Stimulated activated CD8-positive, alpha-beta memory T cell treated with anti-CD3 and anti-CD28 coated beads, Interleukin-2, amount 100 ng/mL, for 1 hour (primary cell): ENCODE measurements around the gene PDE9A.

Experiments
- DNase-seq, 2 donors: peaks; one replicate each; pipeline ENCODE4 v3.0.0-alpha.2; 2020; ENCODE audit warnings: low read depth in 2 of 2

PDE9A gene

DNA sequence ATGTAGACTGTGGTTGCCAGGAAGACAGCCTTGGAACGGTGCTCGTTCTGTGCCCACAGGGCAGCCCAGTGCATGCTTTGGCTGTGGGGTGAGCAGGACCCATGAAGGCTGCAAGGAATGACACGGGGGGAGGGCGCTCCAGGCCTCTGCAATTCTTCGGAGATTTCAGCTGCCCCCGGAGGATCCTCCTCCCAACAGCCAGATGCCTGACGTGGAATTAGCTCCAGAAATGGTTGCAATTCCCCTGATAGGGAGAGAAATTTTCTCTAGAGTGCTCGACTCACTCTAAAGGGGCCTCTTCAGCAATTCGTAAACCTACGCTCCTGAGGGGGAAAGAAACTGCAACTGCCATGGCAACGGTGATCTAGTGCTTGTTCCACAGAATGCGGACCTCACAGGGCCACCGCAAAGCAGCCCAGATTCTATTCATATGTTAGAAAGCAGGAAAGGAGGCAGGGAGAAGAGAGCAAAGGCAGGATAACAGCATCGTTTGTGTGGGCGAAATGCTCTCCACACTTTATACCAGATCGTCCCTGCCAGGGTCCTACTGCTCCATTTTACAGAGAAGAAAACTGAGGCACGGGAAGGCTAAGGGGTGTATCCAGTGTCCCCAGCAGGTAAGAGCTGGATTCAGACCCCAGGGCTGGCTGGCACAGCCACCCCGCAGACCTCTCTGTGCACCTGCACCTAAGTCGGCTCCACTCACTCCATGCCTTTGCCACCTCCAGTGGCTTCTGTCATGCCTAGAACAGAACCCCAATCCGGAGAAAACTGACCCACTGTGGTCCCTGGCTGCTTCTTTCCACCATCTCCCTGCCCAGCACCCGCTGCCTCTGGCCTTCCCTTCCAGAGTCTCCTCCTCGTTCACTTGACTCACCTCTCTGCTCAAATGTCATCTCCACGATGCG, 11.9 kb upstream of the PDE9A start:
- DNase-seq = no peak

DNA sequence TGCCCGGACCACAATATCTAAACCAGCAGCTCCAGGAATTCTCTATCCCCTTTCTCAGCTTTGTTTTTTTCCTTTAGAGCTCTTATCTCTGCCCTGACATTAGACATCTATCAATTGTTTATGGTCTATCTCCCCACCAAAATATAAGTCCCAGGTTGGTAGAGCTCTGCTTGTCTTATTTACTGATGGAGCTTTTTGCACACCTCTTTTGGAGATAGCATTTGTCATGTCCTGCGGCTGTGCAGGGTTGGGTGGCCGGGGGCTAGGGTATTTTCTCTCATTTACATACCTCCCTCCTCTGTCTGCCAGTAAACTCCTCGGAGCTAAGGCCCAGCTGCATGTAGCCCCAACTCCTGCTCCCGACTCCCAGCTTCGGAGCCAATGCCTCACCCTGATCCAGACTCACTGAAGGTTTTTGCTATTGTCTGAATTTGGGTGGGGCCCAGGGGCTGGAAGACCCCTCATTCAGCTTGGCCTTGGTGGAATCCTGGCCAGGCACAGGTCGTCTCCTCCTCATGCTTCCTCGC, 11.1 kb upstream of the PDE9A start:
- DNase-seq = no peak

DNA sequence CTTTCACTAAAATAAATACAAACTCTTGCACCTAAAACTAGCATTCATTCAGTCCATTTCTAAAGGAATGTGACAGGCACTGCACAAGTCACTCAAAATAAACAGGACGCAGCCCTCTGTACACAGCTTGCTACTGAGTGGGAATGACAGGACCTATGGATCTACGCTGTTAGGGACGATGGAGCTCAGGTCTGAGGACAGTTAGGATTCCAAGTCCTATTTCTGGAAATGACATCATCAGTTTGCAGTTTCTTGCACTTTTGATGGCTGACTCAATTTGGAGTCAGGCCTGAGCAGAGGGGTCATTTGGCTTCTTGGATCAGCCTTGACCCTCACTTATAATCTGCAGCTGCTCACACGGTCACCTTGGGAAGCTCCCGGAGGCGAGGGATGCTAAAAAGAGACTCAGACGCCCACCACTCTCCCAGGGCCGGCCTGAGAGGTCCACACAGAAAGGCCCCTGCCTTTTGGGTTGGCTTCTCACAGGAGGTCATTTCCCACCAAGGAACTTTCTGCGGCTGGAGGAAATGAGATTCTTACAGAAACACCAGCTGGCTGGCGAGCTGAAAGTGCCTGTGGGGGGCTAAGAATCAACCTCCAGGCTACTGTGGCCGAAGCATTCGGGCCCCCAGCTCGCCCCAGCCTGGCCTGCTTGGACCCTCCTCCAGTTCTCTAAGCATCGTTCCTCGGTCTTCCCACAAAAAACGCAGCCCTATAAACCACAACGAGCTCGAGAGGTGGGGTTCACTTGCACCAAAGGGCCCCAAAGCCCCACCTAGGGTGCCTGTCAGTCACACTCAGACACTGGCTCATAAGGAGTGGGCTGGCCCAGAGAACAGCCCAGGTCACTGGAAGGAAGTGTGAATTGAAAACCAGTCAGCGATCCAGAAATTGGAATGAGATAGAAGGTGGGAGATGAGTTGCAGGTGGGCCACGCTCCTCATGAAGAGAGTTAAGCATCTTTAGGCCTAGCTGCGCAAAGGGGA, 8.9 kb upstream of the PDE9A start:
- no peak for DNase-seq

DNA sequence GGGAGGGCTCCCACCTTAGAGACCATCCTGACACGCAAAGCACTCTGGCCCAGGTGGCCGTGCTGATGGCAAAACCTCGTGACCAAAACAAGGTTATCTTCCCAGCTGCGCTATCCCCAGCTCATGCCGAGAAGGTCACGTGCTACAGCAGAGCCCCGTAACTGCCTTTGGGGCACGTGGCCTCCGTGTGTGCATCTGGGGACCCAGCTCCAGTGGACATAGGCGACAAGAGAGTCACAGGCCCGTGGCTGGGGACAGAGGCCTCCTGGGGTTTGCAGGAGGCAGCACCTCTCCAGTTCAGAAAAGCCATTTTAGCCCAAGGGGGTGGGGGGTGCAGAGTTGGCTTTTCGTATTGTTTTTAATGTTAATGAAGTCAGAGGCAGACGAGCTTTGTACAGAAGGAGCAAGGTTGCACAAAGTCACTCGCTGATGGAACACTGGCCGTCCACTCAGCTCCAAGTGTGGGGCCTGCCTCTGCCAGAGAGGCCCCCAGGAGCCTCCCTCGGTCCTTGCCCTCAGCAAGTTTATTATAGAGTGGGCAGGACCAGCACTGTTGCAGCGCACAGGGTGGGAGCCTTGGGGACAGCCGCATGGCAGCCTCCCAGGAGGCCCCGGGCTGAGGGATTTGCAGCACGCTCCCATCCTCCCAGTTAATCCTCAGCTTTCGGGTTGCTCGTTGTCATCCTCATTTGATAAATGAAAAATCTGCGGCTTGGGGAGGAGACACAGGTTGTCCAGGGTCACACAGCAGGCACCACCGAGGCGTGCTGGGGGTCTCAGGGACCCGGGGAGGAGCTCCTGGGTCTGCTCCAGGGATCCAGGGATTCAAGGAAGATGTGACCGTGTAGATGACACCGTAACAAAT, 8.0 kb upstream of the PDE9A start:
- DNase-seq = no peak

DNA sequence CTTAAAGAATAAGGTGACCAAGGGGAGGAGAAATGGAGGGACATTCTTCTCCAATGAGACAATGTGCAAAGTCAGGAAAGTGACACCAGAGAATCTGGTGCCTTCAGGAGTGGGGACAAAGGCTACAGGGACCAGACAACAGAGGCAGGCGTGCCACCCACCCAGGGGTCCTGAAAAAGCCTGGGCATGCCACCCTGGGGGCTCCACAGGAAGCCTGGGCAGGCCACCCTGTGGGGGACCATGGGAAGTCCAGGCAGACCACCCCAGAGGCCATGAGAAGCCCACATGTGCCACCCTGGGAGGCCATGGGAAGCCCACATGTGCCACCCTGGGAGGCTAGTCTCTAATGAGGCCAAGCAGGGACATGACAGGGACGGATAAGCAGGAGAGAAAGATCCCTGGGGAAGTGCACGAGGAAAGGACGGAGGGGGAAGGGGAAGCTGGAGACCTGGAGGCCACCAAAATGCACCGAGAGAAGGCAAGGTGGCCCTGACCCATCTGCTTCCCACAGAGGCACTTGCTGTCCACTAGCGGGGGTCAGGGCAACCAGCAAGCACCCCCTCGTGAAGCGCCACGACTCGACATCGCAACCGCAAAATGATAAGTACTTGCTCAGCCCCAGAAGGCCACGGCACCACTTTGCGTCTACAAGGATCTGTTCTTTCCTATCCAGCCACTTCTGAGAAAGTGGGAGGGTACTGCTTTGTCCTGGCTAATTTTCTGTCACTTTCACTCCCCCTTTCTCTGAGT, 7.2 kb upstream of the PDE9A start:
- DNase-seq = no peak

DNA sequence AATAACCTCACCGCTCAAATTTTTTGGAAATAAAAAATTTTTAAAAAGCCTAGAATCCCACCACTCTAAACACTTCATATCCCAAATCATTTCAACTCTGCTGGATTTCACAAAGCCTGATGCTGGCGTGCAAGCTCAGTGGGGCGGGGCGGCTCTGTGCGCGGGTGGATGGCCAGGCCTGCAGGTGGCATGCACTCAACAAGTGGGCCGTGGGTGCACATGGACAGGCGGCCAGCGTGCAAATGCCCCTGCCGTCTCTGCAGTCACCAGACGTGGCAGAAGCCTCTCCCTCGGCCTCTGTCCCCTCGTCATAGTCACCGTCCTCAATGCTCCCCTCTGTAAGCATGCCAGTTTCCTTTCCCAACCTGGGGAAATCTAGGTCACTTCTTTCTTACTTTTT, 6.6 kb upstream of the PDE9A start:
- DNase-seq = no peak

DNA sequence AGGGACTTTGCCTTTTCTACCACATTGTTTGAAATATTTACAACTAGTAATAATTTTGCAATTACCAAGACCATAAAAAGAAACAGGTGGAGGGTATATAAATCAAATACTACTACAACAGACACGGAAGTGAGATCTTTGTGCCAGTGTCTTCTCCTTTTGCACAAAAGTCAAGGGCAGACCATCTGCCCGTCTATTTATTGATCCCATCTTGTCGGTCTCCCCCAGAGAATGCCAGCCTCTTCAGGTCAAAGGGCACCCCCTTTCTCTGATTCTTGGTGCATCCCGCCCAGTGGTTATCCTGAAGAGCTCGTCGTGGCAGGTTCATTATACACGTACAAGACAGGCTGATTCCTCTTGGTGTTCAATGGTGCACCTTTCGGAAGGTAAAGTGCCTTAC, 4.8 kb upstream of the PDE9A start:
- DNase-seq = no peak

DNA sequence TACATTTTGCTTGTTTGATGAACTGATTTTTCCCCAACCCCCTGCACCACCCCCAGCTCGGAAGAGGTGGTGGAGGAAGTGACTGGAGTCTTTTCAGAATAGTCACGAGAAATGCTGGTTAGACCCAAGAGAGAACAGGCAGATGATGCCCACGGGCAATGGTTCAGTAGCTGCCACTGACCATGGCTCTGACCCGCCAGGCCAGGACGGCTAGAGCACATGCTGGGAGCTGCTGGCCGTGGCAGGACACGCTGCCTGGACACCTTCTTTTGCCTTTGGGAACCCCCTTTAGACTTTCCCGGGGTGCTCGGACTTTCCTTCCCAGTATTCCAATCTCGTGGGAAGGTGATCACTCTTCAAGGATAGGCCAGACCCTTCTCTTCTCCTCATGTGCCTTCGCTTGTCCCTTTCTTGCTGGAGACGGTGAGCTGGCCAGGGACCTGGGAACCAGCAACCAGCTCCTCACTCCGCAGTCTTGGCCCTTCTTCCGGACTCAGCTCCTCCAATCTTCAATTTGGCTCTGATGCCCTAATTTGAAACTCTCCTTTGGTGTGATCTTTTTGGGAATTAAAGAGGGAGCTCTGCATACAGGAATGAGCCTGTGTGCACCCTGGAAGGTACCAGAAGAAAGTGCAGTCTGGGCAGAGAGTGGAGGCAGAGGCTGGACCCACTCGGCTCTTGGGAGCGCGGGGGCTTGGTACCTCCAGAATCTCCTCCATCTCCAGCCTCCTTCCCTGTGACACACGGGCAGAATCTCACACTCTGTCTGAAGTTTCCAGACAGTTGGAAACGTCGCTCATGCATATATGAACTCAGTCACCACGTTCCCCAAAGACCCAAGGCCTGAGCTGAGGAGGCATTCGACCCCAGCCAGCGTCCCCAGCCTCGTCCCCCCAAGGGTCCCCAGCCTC, 4.0 kb upstream of the PDE9A start:
- DNase-seq = no peak

DNA sequence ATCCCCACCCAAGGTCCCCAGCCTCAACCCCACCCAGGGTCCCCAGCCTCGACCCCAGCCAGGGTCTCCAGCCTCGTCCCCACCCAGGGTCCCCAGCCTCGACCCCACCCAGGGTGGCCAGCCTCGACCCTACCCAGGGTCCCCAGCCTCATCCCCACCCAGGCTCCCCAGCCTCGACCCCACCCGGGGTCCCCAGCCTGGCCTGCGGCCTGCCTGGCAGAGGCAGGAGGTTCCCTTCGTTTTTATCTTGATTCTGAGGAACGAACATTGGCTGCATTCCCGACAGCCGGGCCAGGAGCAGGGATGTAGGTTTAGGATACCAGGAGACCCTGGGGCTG, 3.4 kb upstream of the PDE9A start:
- DNase-seq = no peak

DNA sequence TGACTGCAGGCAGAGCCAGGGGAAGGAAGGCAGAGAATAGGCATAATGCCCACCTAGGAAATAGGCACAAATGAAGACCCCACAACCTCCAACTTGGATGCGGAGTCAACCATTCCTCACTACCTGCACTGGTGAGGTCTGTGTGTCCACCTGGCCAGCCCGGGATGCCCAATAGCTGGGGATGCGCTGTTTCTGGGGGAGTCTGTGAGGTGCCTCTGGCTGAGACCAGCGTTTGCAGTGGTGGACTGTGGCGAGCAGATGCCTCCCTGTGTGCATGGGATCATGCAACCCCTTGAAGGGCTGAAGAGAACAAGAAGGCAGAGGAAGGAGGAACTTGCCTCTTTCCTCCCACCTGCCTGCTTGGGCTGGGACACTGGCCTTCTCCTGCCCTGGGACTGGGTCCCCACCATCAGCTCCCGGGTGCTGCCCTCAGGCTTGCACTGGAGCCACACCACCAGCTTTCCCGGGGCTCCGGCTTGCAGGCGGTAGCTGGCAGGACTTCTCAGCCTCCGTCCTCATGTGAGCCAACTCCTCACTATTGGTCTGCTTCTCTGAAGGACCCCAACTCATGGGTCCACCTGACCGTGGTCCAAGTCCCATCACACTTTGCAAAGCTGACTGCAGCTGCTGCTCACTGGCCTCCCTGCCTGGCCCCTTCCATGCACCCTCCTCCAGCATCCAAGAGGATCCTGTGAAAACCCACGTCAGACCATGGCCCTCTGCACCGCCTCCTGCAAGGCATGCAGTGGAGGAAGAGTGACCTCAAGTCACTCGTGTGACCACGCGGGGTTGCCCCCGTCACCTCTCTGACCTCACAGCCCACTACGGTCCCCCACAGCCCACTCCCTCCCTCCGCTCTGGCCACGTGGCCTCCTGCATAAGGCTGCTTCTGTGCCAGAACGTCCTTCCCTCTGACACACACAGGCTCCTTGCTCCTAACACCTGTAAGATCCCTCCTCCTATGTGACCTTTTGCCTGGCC, 2.7 kb upstream of the PDE9A start:
- DNase-seq = no peak

DNA sequence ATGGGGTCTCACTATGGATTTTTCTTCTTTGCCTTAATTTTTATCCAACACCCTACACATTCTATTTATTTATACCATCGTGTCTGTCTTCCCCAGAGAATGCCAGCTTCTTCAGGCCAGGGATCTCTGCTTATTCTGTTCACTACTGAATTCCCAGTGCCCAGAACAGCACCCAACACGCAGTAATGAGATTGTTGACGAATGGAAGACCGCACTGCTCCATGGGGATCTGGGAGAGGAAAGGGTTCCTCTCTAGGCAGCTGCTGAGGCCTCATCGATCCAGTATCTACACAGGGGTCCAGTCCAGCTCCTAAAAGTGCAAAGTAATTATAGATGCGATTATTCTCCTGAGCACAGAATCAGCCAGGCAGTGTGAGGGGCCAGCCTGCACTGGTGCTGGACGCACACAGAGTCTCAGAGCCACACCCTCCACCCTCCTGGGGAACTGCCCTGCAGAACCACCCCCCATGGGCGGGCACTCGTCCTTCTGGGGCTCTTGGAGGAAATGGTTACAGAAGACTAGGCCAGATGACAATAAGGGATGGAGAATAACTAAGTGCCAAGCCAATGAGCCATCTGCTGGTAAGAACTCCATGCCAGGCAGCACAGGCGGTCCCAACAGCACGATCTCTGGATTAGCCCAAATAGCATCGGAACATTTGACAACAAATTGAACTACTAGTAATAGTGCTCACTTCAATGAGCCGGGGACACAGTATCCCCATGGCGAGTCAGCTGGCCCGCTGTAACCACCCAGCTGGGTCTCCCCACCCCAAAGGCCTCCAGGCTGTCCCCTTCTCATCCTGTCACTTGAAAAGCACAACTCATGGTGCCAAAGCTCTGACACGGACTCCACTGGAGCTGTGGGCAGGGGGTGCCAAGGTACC, 1.7 kb upstream of the PDE9A start:
- no peak for DNase-seq

DNA sequence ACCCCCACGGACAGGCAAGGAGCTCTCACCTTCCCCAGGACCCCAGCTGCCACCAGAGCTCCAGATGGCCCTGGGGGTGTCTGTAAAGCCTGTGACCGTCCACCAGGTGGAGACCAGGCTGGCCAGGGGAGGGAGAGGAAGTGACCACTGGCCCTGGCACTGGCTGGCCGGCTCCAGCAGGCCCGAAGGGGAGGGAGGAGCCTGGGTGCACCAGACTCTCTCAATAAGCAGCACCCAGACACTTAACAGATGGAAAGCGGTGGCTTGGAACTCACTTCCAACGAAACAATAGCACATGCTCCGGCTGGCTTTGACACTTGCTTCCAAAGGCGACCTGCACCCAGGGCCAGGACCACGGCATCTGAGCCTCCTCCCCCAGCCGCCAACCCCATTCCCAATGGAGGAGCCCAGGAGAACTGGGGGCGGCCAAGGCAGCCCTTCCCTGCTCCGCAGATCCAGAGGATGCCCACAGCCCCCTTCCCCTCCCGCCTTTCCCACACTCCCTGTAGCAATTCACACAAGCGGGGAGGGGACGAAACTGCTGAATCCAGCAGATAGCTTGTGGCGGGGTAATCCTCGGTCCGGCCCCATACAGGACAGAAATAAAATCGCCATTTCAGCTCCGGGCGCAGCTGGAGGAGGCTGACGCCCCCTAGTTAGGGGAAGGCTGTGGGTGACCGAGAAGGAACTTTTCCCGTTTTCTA, 742 bp upstream of the PDE9A start:
- DNase-seq = no peak

DNA sequence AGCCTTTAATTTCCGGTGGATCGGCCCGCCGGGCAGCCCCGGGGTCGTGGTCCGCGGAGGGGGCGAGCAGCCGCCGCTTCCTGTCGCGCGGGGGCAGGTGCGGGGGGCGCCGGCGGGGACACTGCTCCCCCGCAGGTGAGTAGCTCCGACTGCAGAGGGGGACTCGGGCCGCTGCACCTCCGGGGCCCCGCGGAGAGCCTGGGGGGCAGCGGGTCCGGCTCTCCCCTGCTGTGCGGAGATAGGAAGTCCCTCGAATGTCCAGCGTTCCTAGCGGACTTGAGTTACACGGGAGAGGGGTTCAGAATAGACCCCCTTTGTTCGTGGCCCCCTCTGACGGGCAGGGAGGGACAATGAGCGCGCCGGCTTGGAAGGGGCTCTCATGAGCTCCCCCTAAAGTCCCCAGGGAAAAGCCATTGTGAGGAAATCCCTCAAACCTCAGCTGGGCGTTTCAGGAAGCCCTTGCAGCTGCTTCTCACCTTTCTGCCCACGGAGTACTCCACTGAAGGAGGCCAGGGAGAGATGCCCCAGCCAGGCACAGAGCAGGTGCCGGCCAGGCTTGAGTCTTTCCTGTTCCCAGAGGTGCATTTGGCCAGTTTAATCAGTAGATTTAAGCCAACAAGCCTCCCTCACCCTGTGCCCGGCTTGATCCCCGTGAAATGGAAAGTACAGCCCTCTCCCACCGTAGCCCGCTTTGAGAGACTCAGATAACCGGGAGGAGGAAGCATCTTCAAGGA, 925 bp downstream of the PDE9A start:
- DNase-seq = no peak

DNA sequence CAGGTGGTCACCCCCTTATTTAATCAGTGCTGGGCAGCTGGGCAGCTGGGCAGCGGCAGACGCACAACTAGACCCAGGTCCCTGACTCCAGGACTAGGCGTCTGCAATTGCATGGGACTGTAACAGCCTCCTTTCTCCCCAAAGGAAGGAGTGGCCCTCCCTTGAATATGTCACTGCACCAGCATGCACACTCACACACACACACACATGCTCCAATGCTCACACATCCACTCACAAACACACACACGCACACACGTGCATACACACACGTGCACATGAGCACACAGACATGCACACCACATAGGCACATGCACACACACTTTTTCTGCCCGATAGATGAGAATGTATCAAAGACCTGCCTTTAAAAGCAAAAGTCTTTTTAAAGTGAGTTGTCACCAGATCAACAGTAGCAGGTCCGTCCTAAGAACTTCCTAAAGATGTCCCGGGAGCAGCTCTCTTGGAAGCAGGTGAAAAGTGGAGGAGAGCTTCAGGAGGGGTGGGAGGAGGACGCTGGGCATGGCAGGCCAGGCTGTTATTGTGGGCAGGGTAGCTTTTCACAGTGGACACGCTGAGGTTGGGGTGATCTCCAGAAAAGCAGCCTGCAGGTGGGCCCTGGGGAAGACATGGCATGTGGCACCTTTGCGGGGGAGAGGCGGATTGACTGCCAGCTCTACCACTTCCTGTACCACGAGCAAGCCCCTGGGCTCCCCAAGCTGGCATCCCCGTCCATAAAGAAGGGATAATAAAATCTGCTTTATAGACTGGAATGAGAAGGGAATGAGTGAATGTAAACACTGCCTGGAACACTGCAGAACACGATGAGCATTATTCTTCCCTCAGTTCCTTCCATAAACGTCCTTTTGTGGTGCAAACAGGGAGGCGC, 1.7 kb downstream of the PDE9A start:
- no peak for DNase-seq
